Activated T-cell treated with anti-CD3 and anti-CD28 coated beads, Interleukin-2, amount 50 U/mL, for 24 hours (primary cell): ENCODE data around the gene TOMM20.
"Not testable (repeated sequence)": the region's sequence is repeated elsewhere in the genome, so short reads cannot be mapped to it uniquely, and the experiment has no call there.

Source experiments
- DNase-seq: peaks from one replicate; pipeline ENCODE4 v3.0.0-alpha.2; 2020
- H3K27ac Mint-ChIP-seq: 2 replicates; pipeline ENCODE4 v1.8.0; 2020; ENCODE audit warnings: mild to moderate bottlenecking, mixed read lengths
- H3K27me3 Mint-ChIP-seq: 2 replicates; pipeline ENCODE4 v1.8.0; 2020; ENCODE audit warnings: mixed read lengths
- H3K36me3 Mint-ChIP-seq: 2 replicates; pipeline ENCODE4 v1.8.0; 2020; ENCODE audit warnings: low read depth, mixed read lengths
- H3K4me1 Mint-ChIP-seq: 2 replicates; pipeline ENCODE4 v1.8.0; 2020; ENCODE audit warnings: low read depth, mixed read lengths
- H3K4me3 Mint-ChIP-seq: 2 replicates; pipeline ENCODE4 v1.8.0; 2020; ENCODE audit warnings: mild to moderate bottlenecking, moderate library complexity, mixed read lengths
- H3K9me3 Mint-ChIP-seq: 2 replicates; pipeline ENCODE4 v1.8.0; 2020; ENCODE audit warnings: mixed read lengths

Gene TOMM20

GRCh38 chr1:235088430-235088829, 40.2 kb downstream of the TOMM20 start:
- Mint-ChIP-seq H3K4me1 (peaks cover 13% of the 10 kb centered on the region), H3K4me3 (no peak overlapping the region), H3K27me3 (no peaks in the 10 kb centered on the region), H3K36me3 (no peaks in the 10 kb centered on the region), H3K27ac (no peak overlapping the region), H3K9me3 (no peaks in the 10 kb centered on the region)
- no peak for DNase-seq

GRCh38 chr1:235087906-235088305, 40.7 kb downstream of the TOMM20 start:
- Mint-ChIP-seq H3K4me3 (no peak overlapping the region), H3K36me3 (no peaks in the 10 kb centered on the region), H3K27me3 (no peaks in the 10 kb centered on the region), H3K9me3 (no peaks in the 10 kb centered on the region), H3K4me1 (peaks cover 18% of the 10 kb centered on the region), H3K27ac (no peak overlapping the region)
- no peak for DNase-seq

- H3K9me3 Mint-ChIP-seq, H3K27ac Mint-ChIP-seq, H3K4me3 Mint-ChIP-seq, H3K27me3 Mint-ChIP-seq, H3K36me3 Mint-ChIP-seq, DNase-seq: not testable (repeated sequence)
- peaks cover 23% of the 10 kb centered on the region for H3K4me1 Mint-ChIP-seq
These were observed 43.1 kb downstream of the TOMM20 start for GRCh38 chr1:235085411-235086117.

GRCh38 chr1:235080788-235081187, 47.8 kb downstream of the TOMM20 start:
- not testable (repeated sequence) for H3K27me3 Mint-ChIP-seq, H3K4me3 Mint-ChIP-seq, H3K36me3 Mint-ChIP-seq, DNase-seq, H3K9me3 Mint-ChIP-seq, H3K27ac Mint-ChIP-seq
- H3K4me1 Mint-ChIP-seq = peaks cover 21% of the 10 kb centered on the region

- not testable (repeated sequence) for H3K4me3 Mint-ChIP-seq, H3K36me3 Mint-ChIP-seq, H3K27ac Mint-ChIP-seq, H3K27me3 Mint-ChIP-seq, DNase-seq, H3K9me3 Mint-ChIP-seq
- peaks cover 26% of the 10 kb centered on the region for H3K4me1 Mint-ChIP-seq
These were observed 48.4 kb downstream of the TOMM20 start for GRCh38 chr1:235080297-235080657.

- H3K4me3 Mint-ChIP-seq = no peak overlapping the region
- peaks cover 32% of the 10 kb centered on the region for H3K4me1 Mint-ChIP-seq
- H3K36me3 Mint-ChIP-seq = no peaks in the 10 kb centered on the region
- H3K9me3 Mint-ChIP-seq = no peaks in the 10 kb centered on the region
- peak; percentile 48 for DNase-seq
- no peaks in the 10 kb centered on the region for H3K27me3 Mint-ChIP-seq
- H3K27ac Mint-ChIP-seq = no peak overlapping the region
These were observed 49.0 kb downstream of the TOMM20 start for GRCh38 chr1:235079443-235080296.

GRCh38 chr1:235078480-235079381, 49.9 kb downstream of the TOMM20 start:
- H3K4me3 Mint-ChIP-seq = no peak overlapping the region
- no peaks in the 10 kb centered on the region for H3K27me3 Mint-ChIP-seq
- no peaks in the 10 kb centered on the region for H3K9me3 Mint-ChIP-seq
- H3K36me3 Mint-ChIP-seq = no peaks in the 10 kb centered on the region
- DNase-seq = no peak
- H3K4me1 Mint-ChIP-seq = peaks cover 37% of the 10 kb centered on the region
- no peak overlapping the region for H3K27ac Mint-ChIP-seq

GRCh38 chr1:235077571-235078479, 50.8 kb downstream of the TOMM20 start:
- peaks cover 37% of the 10 kb centered on the region for H3K4me1 Mint-ChIP-seq
- no peaks in the 10 kb centered on the region for H3K27me3 Mint-ChIP-seq
- no peak overlapping the region for H3K27ac Mint-ChIP-seq
- H3K4me3 Mint-ChIP-seq = peak overlapping the region; percentile 51
- no peaks in the 10 kb centered on the region for H3K36me3 Mint-ChIP-seq
- no peaks in the 10 kb centered on the region for H3K9me3 Mint-ChIP-seq
- peak; percentile 55 for DNase-seq

GRCh38 chr1:235077163-235077540, 51.5 kb downstream of the TOMM20 start:
- Mint-ChIP-seq H3K4me3 (peak overlapping the region; percentile 51), H3K27ac (no peak overlapping the region), H3K27me3 (no peaks in the 10 kb centered on the region), H3K9me3 (no peaks in the 10 kb centered on the region), H3K4me1 (peaks cover 37% of the 10 kb centered on the region), H3K36me3 (no peaks in the 10 kb centered on the region)
- no peak for DNase-seq

GRCh38 chr1:235076504-235077162, 52.0 kb downstream of the TOMM20 start:
- DNase-seq = no peak
- no peak overlapping the region for H3K27ac Mint-ChIP-seq
- no peaks in the 10 kb centered on the region for H3K9me3 Mint-ChIP-seq
- no peaks in the 10 kb centered on the region for H3K36me3 Mint-ChIP-seq
- peak overlapping the region; percentile 51 for H3K4me3 Mint-ChIP-seq
- peaks cover 39% of the 10 kb centered on the region for H3K4me1 Mint-ChIP-seq
- no peaks in the 10 kb centered on the region for H3K27me3 Mint-ChIP-seq

- peaks cover 35% of the 10 kb centered on the region for H3K4me1 Mint-ChIP-seq
- no peaks in the 10 kb centered on the region for H3K27me3 Mint-ChIP-seq
- H3K36me3 Mint-ChIP-seq = no peaks in the 10 kb centered on the region
- H3K9me3 Mint-ChIP-seq = no peaks in the 10 kb centered on the region
- H3K4me3 Mint-ChIP-seq = peak overlapping the region; percentile 62
- peak overlapping the region; percentile 98 for H3K27ac Mint-ChIP-seq
- DNase-seq = peak; percentile 46
These were observed 52.8 kb downstream of the TOMM20 start for GRCh38 chr1:235075777-235076308.

GRCh38 chr1:235075048-235075776, 53.4 kb downstream of the TOMM20 start:
- peak; percentile 79 for DNase-seq
- no peaks in the 10 kb centered on the region for H3K9me3 Mint-ChIP-seq
- H3K4me1 Mint-ChIP-seq = peaks cover 35% of the 10 kb centered on the region
- H3K36me3 Mint-ChIP-seq = no peaks in the 10 kb centered on the region
- H3K4me3 Mint-ChIP-seq = peak overlapping the region; percentile 62
- H3K27me3 Mint-ChIP-seq = no peaks in the 10 kb centered on the region
- H3K27ac Mint-ChIP-seq = peak overlapping the region; percentile 98
